Measurements from ENCODE around the gene FBXO5.
A peak's percentile ranks its signal among the peaks of the same experiment; 100 is the strongest.
"Not testable (repeated sequence)": the region's sequence is repeated elsewhere in the genome, so short reads cannot be mapped to it uniquely, and the experiment has no call there.

The FBXO5 gene

GRCh38 chr6:152986978-152987377 is 4.1 kb upstream of the FBXO5 start:
- no peak for DNase-seq (ENCODE audit: low read depth in 2 of 2)

- not testable (repeated sequence) for DNase-seq (ENCODE audit: low read depth in 2 of 2)
Measured at GRCh38 chr6:152985300-152985699, 2.5 kb upstream of the FBXO5 start.

- DNase-seq (ENCODE audit: low read depth in 2 of 2): no peak
Measured at GRCh38 chr6:152984513-152984872, 1.7 kb upstream of the FBXO5 start.

GRCh38 chr6:152983637-152984512 is 1.0 kb upstream of the FBXO5 start:
- DNase-seq (ENCODE audit: low read depth in 2 of 2): peak; percentile 59 to 91

- peak in 1 of 2 donors; percentile 22 for DNase-seq (ENCODE audit: low read depth in 2 of 2)
Measured at GRCh38 chr6:152981989-152982903, 595 bp downstream of the FBXO5 start.

- DNase-seq (ENCODE audit: low read depth in 2 of 2): no peak
Measured at GRCh38 chr6:152981219-152981618, 1.6 kb downstream of the FBXO5 start.

GRCh38 chr6:152980656-152981055 is 2.2 kb downstream of the FBXO5 start:
- no peak for DNase-seq (ENCODE audit: low read depth in 2 of 2)

GRCh38 chr6:152979116-152979515 is 3.7 kb downstream of the FBXO5 start:
- DNase-seq (ENCODE audit: low read depth in 2 of 2): no peak

- DNase-seq (ENCODE audit: low read depth in 2 of 2): no peak
Measured at GRCh38 chr6:152978058-152978457, 4.8 kb downstream of the FBXO5 start.

GRCh38 chr6:152977556-152977955 is 5.3 kb downstream of the FBXO5 start:
- DNase-seq (ENCODE audit: low read depth in 2 of 2): no peak

GRCh38 chr6:152976749-152977148 is 6.1 kb downstream of the FBXO5 start:
- no peak for DNase-seq (ENCODE audit: low read depth in 2 of 2)

GRCh38 chr6:152975204-152975915 is 7.5 kb downstream of the FBXO5 start:
- DNase-seq (ENCODE audit: low read depth in 2 of 2): no peak

- DNase-seq (ENCODE audit: low read depth in 2 of 2): no peak
Measured at GRCh38 chr6:152973916-152974315, 8.9 kb downstream of the FBXO5 start.

- no peak for DNase-seq (ENCODE audit: low read depth in 2 of 2)
Measured at GRCh38 chr6:152969688-152970418, 13.0 kb downstream of the FBXO5 start.

- DNase-seq (ENCODE audit: low read depth in 2 of 2): not testable (repeated sequence)
Measured at GRCh38 chr6:152966168-152966894, 16.5 kb downstream of the FBXO5 start.

GRCh38 chr6:152959333-152959732 is 23.5 kb downstream of the FBXO5 start:
- no peak for DNase-seq (ENCODE audit: low read depth in 2 of 2)

- DNase-seq (ENCODE audit: low read depth in 2 of 2): no peak
Measured at GRCh38 chr6:152957796-152958195, 25.0 kb downstream of the FBXO5 start.

- no peak for DNase-seq (ENCODE audit: low read depth in 2 of 2)
Measured at GRCh38 chr6:152954443-152954842, 28.4 kb downstream of the FBXO5 start.

GRCh38 chr6:152952866-152953509 is 29.9 kb downstream of the FBXO5 start:
- no peak for DNase-seq (ENCODE audit: low read depth in 2 of 2)

- no peak for DNase-seq (ENCODE audit: low read depth in 2 of 2)
Measured at GRCh38 chr6:152952045-152952444, 30.8 kb downstream of the FBXO5 start.
